Panc1 (cell line): ENCODE measurements around the gene NKD1.

ENCODE experiments used
- CTCF ChIP-seq: fragments of 450-650 bp; IDR thresholded peaks from 2 replicates; pipeline ENCODE4 v1.5.1; 2017; ENCODE audit warnings: mild to moderate bottlenecking
- POLR2AphosphoS5 ChIP-seq: IDR thresholded peaks from 2 replicates; pipeline ENCODE4 v1.6.1; 2012; ENCODE audit warnings: mild to moderate bottlenecking, low read depth, low read length, moderate library complexity
- REST ChIP-seq, 2 experiments: IDR thresholded peaks; 2 replicates each; pipeline ENCODE4 v1.6.1; 2011 to 2012; ENCODE audit warnings: low read depth in 2 of 2, control low read depth in 1 of 2, low read length in 1 of 2, mild to moderate bottlenecking in 1 of 2, moderate library complexity in 1 of 2; ENCODE audit not compliant: insufficient read depth in 1 of 2
- SIN3A ChIP-seq: IDR thresholded peaks from 2 replicates; pipeline ENCODE4 v1.6.1; 2012; ENCODE audit warnings: low read depth, mild to moderate bottlenecking, low read length, moderate library complexity, borderline replicate concordance; ENCODE audit not compliant: insufficient read depth
- TCF7L2 ChIP-seq: IDR thresholded peaks from 2 replicates; pipeline ENCODE4 v1.6.1; 2011; ENCODE audit warnings: mild to moderate bottlenecking, low read depth, low read length, inconsistent platforms

GRCh38 chr16:50500171-50500874 lies 47.9 kb upstream of the NKD1 start:
- TF ChIP-seq CTCF (no peak), REST (IDR thresholded peaks at IDR 0.05; ENCODE audit: insufficient read depth in 1 of 2, low read depth in 2 of 2, low read length in 1 of 2) (no peak), POLR2AphosphoS5 (no peak), SIN3A (no peak), TCF7L2 (no peak)
